ENCODE measurements around the gene OSGIN1.
A peak's percentile ranks its signal among the peaks of the same experiment; 100 is the strongest.
"Not testable (repeated sequence)": the region's sequence is repeated elsewhere in the genome, so short reads cannot be mapped to it uniquely, and the experiment has no call there.

Gene OSGIN1

DNA sequence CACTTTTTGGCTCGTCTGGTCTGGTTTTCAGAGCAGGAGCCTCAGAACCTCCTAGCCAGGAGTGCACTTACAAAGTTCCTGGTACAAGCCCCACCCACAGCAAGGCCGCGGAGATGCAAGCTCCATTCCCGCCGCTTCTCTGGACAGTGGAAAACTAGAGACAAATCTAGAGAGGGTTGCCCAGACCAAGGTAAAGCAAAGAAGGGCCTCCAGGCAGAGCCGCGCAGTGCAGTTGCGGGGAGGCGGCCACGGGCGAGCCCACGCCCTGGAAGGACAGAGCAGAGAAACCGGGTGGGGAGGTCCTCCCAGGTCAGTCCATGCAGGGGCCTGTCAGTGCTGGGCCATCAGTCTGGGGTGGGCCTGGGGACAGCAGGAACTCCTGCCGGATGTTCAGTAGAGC, 11.0 kb upstream of the OSGIN1 start:
- no peak for DNase-seq

GRCh38 chr16:83942815-83943515, 10.1 kb upstream of the OSGIN1 start:
- DNase-seq, result no peak

DNA sequence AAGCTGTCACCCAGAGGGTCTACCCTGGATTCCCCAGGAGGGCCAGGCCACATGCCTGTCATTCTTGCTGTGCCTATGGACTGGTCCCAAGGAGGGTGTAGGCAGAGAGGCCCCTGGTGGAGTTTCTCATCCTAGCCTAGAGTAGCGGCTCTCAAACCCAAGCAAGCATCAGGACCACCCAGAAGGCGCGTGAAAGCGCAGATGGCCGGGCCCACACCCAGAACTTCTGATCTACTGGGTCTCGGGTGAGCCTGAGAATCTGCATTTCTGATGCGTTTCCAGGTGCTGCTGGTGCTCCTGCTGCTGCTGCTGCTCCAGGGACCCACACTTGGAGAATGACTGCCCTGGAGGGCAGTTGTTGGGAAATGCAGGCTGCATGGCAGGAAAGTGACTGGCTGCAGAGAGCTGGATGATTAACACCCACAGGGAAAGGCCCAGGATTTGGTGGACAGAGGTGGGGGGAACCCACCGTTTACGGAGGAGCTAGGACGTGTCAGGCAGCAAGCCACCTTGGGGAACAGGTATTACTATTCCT, 9.5 kb upstream of the OSGIN1 start:
- DNase-seq, result no peak

DNA sequence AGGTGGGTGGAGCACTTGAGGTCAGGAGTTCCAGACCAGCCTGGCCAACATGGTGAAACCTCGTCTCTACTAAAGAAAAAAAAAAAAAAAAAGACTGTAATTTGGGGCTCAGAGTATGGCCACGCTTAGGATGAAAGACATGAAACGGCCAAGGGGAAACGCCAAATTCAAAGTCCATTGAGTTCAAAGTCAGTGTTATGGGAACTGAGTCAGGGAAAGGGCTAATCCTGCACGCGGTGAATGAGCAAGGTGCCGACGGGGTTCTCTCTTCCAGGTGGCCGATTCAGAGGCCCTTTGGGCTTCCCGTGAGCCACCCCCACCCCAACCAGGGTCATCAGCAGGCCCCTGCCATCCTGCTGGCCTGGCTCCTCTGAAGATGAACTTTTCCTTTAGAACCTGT, 7.5 kb upstream of the OSGIN1 start:
- no peak for DNase-seq

- no peak for DNase-seq
Measured at GRCh38 chr16:83946154-83946780, 6.8 kb upstream of the OSGIN1 start.

GRCh38 chr16:83946781-83947566, 6.1 kb upstream of the OSGIN1 start:
- DNase-seq, result no peak

- DNase-seq, result no peak
Measured at GRCh38 chr16:83947642-83948234, 5.3 kb upstream of the OSGIN1 start.

GRCh38 chr16:83948914-83949723, 3.9 kb upstream of the OSGIN1 start:
- DNase-seq, result no peak

DNA sequence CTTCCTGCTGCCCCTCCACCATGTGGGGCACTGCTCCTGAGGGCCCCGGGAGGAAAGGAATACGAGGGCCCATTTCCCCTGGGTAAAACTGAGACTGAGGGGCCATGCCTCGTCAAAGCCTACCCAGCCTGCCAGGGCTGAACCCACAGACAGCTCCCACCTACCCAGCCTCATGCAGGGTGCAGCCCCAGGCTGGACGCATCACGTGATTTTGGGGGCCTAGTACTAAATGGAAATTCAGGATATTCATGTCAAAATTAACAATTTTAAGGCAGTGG, 3.4 kb upstream of the OSGIN1 start:
- no peak for DNase-seq

DNA sequence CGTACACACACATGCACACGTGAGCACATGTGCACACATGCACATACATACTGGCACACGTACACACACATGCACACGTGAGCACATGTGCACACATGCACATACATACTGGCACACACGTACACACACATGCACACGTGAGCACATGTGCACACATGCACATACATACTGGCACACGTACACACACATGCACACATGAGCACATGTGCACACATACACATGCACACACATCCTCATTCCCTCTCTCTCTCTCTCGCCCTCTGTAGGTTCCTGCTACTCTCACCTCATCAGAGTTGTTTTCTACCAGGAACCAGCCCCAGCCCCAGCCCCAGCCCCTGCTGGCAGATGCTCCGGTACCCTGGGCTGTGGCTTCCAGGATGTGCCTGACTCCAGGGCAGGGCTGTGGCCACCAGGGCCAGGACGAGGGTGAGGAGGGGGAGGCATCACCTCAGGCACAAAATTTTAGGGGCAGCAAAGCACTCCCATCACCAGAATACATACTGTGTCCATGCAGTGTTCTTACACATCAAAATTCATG, 2.1 kb upstream of the OSGIN1 start:
- not testable (repeated sequence) for DNase-seq

GRCh38 chr16:83951544-83951943, 1.5 kb upstream of the OSGIN1 start:
- DNase-seq, result no peak

- no peak for DNase-seq
Measured at GRCh38 chr16:83952587-83952939, 477 bp upstream of the OSGIN1 start.

- DNase-seq, result no peak
Measured at GRCh38 chr16:83953796-83954576, 946 bp downstream of the OSGIN1 start.

DNA sequence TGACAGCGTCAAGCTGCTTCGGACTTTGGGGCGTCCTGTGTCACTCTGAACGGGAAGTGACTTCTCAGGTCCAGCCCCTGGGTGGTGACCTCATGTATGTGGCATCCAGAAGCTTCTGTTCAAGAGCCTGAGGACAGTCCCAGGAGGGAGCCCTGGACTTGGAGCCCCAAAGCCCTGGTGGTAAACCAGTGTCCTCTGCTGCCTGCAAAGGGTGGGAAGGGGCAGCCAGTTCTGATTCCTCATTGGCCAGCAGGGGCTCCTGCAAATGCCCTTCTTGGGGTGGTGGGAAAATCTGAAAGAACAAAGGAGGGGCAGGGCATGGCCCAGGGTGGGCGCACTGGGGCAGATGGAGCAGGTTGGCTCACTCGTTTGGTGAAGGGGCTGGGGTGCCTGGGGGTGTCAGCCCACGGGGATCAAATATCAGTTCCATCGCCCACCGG, 1.6 kb downstream of the OSGIN1 start:
- no peak for DNase-seq

DNA sequence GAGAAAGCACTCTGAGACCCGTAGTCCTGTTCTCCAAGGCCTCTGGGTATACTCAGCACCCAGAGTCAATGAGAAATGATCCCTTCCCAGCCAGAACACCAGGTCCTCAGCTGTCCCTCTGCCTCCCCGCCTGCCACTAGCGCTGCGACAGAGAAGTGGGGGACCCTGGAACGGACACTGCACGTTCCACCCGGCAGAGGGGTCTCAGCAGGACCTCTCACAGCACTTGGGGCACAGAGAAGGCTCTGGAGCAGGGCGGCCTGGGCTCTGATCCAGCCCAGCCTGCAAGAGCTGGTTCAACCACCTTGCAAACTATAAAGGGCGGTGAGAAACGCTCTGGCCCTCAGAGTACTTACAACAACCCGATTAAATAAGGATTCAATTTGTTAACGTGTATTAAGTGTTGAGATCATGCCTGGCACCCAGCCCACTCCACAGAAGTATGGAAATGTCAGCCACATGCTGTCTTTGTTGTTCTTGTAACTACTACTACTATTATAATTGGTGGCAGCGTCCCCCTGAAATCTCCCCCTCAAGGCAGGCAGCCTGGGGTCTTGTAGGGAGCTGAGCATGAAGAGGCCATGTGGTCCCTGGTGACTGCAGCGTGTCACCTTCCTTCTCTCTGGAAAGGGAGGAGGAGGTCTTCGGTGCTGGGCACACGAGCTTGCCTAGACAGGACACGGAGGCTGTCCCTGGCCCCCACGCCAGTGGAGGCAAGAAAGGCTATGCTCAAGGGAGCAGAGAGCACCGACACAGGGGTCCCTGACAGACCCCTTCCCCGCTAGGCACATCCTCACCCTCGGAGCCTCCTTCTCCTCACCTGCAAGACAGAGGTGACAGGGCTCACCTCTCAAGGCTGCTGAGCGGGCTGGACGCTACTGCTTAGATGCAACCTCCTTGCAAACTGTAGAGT, 2.4 kb downstream of the OSGIN1 start:
- DNase-seq, result no peak

GRCh38 chr16:83956336-83957289, 3.6 kb downstream of the OSGIN1 start:
- peak; percentile 74 for DNase-seq

DNA sequence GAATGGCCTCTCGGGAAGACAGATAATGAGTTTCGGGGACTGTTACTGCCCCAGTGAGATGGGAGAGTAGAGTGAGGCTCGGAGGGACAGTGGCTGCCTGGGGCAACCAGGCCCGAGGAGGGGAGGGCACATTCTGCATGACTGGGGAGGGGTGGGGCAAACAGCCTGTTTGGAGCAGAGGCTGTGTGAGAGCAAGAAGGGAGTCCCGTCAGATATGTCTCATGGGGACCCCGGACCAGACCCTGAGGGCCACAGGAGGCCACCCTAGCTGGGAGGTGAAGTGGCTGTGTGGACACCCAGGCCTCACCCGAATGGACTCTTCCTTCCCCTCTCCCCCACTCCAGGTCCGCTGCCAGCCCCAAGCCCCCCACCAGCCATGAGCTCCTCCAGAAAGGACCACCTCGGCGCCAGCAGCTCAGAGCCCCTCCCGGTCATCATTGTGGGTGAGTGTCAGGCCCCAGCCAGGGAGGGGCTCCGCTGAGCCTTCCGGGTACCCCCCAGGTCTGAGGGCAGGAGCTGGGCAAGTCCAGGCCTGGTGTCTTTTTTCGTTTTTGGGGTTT, 4.3 kb downstream of the OSGIN1 start:
- DNase-seq, result no peak

DNA sequence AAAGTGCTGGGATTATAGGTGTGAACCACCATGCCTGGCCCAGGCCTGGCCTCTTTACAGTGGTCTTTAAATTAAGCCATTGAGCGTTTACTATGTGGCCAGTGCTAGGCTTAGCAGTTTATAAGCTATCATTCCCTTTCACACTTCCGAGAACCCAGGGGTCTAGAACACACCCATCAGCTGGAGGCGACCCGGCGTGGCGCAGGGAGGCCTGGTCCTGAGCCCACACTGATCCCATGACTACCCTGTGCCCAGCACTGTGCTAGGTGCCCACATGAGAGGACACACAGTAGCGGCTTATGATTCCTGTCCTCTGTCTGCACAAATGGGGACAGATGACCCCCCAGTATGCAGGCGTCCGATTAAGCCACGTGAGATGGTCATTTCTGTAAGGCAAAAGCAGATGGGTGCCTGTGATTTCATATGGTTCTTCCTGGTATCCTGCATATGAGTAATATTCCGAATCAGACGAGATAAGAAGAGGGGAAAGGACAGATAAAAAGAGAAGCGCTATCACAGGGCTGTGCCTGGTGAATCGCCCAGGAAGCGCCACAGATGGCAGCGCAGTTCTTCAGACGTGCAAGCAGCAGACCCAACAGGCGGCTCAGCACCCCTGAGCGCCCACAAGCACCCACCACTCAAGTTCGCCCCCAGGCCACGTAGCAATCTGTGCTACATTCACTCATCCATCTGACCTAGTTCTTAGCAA, 5.3 kb downstream of the OSGIN1 start:
- no peak for DNase-seq
